Endothelial cell (in vitro differentiated cells): ENCODE results near the gene EXOSC3. TPM values are rescaled to one million over a fixed set of nuclear protein-coding genes. Genes with fewer than 3 reads are reported as not detected.

Source experiments
- DNase-seq: peaks from one replicate; pipeline ENCODE4 v3.0.0; 2021; ENCODE audit warnings: low spot score
- H3K27ac Mint-ChIP-seq: one replicate; pipeline ENCODE4 v1.8.0; 2021; ENCODE audit warnings: mixed read lengths, inconsistent platforms; ENCODE audit not compliant: unreplicated experiment
- H3K27me3 Mint-ChIP-seq: one replicate; pipeline ENCODE4 v1.8.0; 2021; ENCODE audit warnings: mild to moderate bottlenecking, moderate library complexity, mixed read lengths, inconsistent platforms; ENCODE audit not compliant: unreplicated experiment
- H3K36me3 Mint-ChIP-seq: one replicate; pipeline ENCODE4 v1.8.0; 2021; ENCODE audit warnings: mild to moderate bottlenecking, low read depth, mixed read lengths, inconsistent platforms; ENCODE audit not compliant: unreplicated experiment
- H3K4me1 Mint-ChIP-seq: one replicate; pipeline ENCODE4 v1.8.0; 2021; ENCODE audit warnings: mild to moderate bottlenecking, mixed read lengths, inconsistent platforms; ENCODE audit not compliant: unreplicated experiment
- H3K4me3 Mint-ChIP-seq: one replicate; pipeline ENCODE4 v1.8.0; 2021; ENCODE audit warnings: mild to moderate bottlenecking, mixed read lengths, inconsistent platforms; ENCODE audit not compliant: unreplicated experiment
- H3K9me3 Mint-ChIP-seq: one replicate; pipeline ENCODE4 v1.8.0; 2021; ENCODE audit warnings: mixed read lengths, inconsistent platforms; ENCODE audit not compliant: unreplicated experiment
- CTCF ChIP-seq: fragments of 200-600 bp; sonication (generic); IDR thresholded peaks from one replicate; pipeline ENCODE4 v1.5.0; 2021; ENCODE audit warnings: antibody characterized with exemption; ENCODE audit not compliant: unreplicated experiment
- total RNA-seq: library from RNA; stranded (reverse); fragmentation: NEBNext Ultra II Directional; extraction: Animal tissue kit (Norgen Biotek cat#: 25700); gene quantifications from one replicate; pipeline ENCODE4 v1.2.1, GENCODE V29; 2021; ENCODE audit not compliant: unreplicated experiment

The EXOSC3 gene
- total RNA-seq, 1 donor from 2014 or later = 30.8 TPM

GRCh38 chr9:37732952-37733351, 51.9 kb downstream of the EXOSC3 start:
- Mint-ChIP-seq H3K36me3 (no peaks in the 10 kb centered on the region), H3K27me3 (peaks cover 6% of the 10 kb centered on the region), H3K4me1 (peaks cover 4% of the 10 kb centered on the region), H3K27ac (no peak overlapping the region), H3K9me3 (no peaks in the 10 kb centered on the region), H3K4me3 (no peak overlapping the region)
- TF ChIP-seq CTCF = no peak
- DNase-seq = no peak

- Mint-ChIP-seq H3K27me3 (peaks cover 6% of the 10 kb centered on the region), H3K4me3 (no peak overlapping the region), H3K9me3 (no peaks in the 10 kb centered on the region), H3K27ac (no peak overlapping the region), H3K4me1 (peaks cover 4% of the 10 kb centered on the region), H3K36me3 (no peaks in the 10 kb centered on the region)
- DNase-seq = no peak
- TF ChIP-seq CTCF = no peak
These were observed 52.6 kb downstream of the EXOSC3 start for GRCh38 chr9:37732086-37732741.

GRCh38 chr9:37730839-37731238, 54.0 kb downstream of the EXOSC3 start:
- Mint-ChIP-seq H3K9me3 (no peaks in the 10 kb centered on the region), H3K36me3 (no peaks in the 10 kb centered on the region), H3K27me3 (peaks cover 6% of the 10 kb centered on the region), H3K27ac (no peak overlapping the region), H3K4me1 (peaks cover 4% of the 10 kb centered on the region), H3K4me3 (no peak overlapping the region)
- TF ChIP-seq CTCF = no peak
- no peak for DNase-seq

- H3K36me3 Mint-ChIP-seq = no peaks in the 10 kb centered on the region
- no peak for TF ChIP-seq CTCF
- H3K4me1 Mint-ChIP-seq = peaks cover 4% of the 10 kb centered on the region
- no peak overlapping the region for H3K27ac Mint-ChIP-seq
- no peak overlapping the region for H3K4me3 Mint-ChIP-seq
- H3K27me3 Mint-ChIP-seq = peaks cover 5% of the 10 kb centered on the region
- H3K9me3 Mint-ChIP-seq = no peaks in the 10 kb centered on the region
- no peak for DNase-seq
These were observed 54.6 kb downstream of the EXOSC3 start for GRCh38 chr9:37730256-37730655.

Other genes starting within 250 kb of the EXOSC3 start
- gene FBXO10, start 208.7 kb downstream of the EXOSC3 start, total RNA-seq = 24.2 TPM
- 52.5 TPM for gene TOMM5, start 192.5 kb downstream of the EXOSC3 start, total RNA-seq
- gene FRMPD1, start 134.1 kb downstream of the EXOSC3 start, total RNA-seq = 0.08 TPM
- gene TRMT10B, start 31.3 kb downstream of the EXOSC3 start, total RNA-seq = 4.7 TPM
- 14.9 TPM for gene DCAF10, start 15.7 kb upstream of the EXOSC3 start, total RNA-seq
- 28.5 TPM for gene SLC25A51, start 119.1 kb upstream of the EXOSC3 start, total RNA-seq